GM10847 (cell line): ENCODE measurements around the gene CLIP3.
A peak's percentile ranks its signal among the peaks of the same experiment; 100 is the strongest.

Source experiments
- POLR2A ChIP-seq: IDR thresholded peaks from 2 replicates; pipeline ENCODE4 v1.6.1; 2011; ENCODE audit not compliant: insufficient read length; ENCODE audit errors: extremely low read depth

Gene CLIP3

DNA sequence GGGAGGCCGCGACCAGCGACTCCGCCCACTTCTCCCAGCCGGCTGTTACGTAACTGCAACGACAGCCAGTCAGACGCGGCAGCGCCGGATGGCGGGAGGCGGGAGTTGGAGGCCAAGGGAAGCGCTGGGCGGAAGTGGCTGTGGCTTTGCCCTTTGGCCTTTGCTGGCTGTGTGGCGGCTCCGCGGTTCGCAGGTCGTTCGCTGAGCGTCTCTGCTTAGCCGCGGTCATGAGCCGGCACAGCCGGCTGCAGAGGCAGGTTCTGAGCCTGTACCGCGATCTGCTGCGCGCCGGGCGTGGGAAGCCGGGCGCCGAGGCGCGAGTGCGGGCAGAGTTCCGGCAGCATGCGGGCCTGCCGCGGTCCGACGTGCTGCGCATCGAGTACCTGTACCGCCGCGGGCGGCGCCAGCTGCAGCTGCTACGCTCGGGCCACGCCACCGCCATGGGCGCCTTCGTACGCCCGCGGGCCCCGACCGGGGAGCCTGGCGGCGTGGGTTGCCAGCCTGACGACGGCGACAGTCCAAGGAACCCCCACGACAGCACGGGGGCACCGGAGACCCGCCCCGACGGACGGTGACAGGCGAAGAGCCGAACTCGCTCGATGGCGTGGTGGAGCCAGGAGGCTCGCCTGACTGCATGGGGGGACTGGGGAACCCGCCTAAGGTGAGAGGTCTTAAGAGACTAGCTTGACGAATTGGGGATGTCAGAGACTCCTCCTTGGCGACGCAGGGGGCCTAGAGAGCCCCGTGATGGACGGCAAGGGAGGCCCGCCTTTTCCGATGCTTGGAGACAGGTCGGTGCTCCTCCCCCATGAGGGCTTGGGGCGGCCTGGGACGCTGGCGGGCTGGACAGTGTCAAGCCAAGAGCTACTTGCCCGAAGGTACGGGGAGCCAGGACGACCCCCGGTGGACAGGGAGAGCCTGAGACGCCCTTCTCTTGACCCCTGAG is 37.4 kb downstream of the CLIP3 start, which contains the start of gene SDHAF1:
Gene SDHAF1 (plus strand): TSS at position 141 of the 946 bp plus-strand sequence. CDS start 87 bp downstream, at position 228.
- TF ChIP-seq POLR2A = peak; percentile 96

DNA sequence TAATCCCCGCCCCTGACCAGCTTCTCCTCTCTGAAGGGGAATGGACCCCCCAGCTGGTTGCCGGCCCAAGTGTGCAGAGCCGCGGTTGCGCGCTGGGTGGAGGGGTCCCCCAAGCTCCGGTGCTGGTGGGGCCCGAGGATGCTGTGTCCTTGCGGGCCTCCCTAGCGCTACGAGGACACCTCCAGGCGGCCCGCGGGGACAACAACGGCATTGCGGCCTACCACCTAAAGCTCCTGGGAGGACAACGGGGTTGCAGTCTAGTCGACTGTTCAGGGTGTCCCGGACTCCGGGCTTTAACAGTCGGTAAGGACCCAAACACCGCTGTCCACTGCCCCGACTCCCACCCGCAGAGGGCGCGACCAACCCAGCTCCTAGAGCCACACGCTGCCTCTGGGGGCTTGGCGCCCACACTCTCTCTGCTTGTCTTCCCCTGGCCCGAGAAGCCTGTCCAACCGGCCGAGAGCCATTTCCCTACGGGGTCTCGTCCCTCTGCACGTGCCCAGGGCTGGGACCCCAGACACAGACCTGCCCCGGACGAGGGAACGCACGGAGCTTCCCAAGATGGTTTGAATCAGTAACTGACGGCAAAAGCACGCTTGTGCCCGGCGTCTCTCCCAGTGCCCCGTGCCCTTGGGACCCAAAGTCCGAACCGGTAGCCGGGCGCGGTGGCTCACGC is 38.6 kb downstream of the CLIP3 start:
- TF ChIP-seq POLR2A = no peak

DNA sequence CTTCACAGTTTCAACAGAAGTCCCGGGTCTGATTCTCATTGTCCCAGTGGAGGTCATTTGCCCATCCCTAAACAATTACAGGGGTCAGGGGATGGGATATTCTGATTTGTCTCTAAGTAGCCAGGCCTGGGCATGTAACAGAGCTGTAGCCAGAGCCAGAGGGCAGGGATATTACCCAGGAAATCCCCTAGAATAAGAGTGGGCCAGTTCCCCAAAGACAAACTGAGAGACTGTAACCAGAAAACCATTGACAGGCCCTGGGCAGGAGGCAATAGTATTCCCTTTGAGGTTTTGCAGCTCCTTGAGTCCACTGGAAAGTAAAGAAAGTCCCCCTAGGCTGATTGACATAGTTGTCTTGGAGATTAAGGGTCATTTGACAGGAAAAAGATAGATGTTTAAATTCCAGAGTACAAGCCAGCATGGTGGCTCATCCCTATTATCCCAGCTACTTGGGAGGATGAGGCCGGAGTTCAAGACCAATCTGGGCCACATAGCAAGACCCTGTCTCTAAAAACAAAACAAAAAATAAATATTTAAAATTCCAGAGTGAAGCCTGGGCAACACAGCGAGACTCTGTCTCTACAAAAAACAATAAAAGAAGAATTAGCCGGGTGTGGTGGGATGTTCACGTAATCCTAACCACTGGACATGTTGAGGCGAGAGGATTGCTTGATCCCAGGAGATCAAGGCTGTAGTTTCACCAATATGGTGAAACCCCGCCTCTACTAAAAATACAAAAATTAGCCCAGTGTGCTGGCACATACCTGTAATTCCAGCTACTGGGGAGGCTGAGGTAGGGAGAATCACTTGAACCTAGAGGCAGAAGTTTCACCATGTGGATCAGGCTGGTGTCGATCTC is 39.5 kb downstream of the CLIP3 start:
- TF ChIP-seq POLR2A = no peak

DNA sequence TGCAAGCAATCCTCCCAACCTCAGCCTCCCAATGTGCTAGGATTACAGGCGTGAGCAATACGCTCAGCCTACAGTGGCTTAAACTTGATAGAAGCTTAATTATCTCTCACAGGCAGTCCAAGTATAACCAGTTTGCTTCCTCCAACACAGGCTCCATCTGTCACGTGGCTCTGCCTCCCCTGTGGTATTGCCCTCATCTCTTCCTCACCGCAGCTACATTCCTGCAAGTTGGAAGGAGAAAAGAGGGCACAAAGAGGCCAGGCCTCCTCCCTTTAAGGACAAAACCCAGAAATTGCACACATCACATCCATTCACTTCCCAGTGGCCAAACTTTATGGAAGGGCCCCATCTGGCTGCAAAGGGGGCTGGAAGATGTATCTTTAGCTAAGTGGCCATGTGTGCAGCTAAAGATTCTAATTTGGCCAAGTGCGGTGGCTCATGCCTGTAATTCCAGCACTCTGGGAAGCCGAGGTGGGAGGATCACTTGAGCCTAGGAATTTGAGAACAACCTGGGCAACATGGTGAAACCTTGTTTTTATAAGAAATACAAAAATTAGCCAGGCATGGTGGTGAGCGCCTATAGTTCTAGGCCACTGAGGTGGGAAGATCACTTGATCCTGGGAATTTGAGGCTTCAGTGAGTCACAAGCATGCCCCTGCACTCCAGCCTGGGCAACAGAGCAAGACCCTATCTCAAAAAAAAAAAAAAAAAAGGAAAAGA is 40.8 kb downstream of the CLIP3 start:
- TF ChIP-seq POLR2A = no peak

DNA sequence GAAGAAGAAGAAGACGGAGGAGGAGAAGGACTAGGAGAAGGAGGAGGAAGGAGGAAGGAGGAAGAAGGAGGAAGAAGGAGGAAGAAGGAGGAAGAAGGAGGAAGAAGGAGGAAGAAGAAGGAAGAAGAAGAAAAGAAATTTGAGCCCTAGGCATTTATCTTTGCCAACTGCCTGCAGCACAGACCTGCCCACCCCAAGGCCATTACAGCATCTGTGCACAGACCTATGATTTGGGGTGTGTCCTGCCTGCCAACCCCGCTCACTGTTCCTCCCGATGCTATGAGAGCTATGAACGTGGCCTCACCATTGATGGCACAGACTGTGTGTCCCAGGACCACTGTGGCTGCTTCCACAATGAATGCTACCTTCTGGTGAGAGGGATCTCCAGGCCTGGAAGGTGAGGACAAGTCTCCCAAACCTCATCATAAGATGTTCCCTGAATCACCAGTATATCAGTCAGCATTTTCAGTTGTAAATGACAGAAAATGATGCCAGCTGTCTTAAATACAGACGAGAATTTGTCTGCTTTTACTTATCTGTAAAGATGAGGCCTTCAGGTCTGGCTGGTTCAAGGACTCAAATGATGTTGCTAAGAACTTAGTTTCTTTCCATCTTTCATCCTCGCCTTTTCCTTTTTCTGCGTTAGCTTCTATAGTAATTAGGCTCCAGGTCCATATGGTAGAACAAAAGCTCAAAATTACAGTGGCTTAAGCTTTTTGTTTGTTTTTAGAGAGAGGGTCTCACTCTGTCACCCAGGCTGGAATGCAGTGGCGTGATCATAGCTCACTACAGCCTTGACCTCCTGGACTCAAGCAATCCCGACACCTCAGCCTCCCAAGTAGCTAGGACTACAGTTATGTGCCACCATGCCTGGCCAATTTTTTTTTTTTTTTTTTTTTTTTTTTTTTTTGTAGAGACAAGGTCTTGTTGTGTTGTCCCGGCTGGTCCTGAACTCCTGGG is 41.6 kb downstream of the CLIP3 start:
- no peak for TF ChIP-seq POLR2A

DNA sequence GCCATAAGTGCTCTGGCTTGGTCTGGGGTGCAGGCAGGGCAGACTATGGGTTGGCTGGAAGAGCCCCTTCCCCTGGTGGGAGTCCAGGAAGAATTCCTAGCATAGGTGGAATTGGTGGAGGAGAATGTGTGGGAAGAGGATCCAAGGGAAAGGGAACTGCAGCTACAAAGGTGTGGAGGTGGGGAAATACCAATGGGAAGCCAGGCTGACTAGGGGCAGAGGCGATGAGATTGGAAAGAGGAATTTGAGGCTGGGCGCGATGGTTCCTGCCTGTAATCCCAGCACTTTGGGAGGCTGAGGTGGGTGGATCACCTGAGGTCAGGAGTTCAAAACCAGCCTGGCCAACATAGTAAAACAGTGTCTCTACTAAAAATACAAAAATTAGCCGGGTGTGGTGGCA is 42.5 kb downstream of the CLIP3 start:
- TF ChIP-seq POLR2A = no peak

DNA sequence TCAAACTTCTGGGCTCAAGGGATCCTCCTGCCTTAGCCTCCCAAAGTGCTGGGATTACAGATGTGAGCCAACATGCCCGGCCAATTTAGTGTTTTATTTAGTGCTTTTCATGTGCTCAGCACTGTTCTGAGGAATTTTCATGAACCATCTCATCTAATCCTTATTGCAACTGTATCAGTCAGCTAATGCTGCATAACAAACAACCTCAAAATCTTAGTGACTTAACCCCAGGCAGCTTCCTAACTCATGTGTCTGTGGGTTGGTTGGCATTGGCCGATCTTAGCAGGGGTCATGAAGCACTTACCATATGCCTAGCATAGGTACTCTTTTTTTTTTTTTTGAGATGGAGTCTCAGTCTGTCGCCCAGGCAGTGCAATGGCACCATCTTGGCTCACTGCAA is 43.8 kb downstream of the CLIP3 start:
- no peak for TF ChIP-seq POLR2A

DNA sequence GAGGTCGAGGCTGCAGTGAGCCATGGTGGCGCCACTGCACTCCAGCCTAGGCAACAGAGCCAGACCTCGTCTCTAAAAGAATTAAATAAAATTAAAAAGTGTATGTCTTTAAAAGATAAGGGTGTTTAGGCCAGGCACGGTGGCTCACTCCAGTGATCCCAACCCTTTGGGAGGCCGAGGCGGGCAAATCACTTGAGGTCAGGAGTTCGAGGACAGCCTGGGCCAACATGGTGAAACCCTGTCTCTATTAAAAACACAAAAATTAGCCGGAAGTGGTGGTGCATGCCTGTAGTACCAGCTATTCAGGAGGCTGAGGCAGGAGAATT is 45.1 kb downstream of the CLIP3 start:
- TF ChIP-seq POLR2A = no peak

DNA sequence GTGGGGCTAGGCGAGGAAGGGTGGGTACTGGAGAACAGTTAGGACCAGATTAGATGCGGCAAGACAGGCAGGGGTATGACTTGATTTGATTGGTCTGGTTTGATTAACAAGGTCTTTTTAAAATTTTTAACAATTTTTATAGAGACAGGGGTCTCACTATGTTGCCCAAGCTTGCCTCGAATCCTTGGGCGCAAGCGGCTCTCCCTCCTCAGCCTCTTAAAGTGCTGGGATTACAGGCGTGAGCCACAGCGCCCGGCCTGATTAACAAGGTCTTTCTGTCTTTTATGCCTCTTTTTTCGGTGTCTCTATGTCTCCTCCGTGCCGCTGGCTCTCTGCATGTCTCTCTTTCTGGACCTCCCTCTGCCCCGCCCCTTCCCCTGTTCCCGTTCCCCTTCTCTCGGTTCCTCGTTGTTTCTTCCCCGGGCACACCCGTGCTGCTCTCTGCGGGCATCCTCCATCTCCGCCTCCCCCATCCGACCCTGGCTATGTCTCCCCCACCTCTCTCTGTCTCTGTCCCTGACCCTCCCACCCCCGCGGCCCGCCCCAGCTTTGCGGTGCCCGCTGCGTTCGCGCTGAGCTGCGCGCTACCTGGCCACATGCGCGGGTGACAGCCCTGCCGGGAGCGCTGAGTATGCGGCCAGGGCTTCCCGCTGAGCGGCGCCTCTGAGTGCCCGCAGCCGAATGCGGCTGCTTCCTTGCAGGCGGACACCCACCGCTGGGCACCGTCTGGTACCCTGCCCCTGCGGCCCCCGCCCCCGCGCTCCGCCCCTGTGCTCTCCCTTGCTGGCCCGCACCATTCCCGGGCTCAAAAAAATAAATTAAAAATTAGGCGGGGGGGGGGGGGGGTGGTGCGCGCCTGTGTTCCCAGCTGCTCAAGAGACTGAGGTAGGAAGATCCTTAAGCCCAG is 45.8 kb downstream of the CLIP3 start:
- TF ChIP-seq POLR2A = no peak

DNA sequence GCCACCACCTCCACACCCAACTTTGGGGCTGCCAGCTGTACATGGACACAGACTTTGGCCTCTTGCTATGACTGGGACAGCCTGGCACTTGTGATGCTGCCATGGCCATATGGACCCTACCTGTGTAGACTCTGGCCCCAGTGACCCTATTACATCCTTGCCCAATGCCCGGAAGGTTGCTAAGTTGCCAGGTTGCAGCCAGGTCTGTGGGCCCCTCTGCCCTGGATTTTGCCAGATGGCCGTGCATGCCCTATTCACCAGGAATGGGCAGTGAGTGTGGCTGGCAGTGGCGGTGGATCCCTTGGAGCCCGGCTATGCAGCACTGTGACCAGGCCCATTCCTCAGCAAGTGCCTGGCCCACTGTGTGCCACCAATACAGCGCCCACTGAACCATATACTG is 46.6 kb downstream of the CLIP3 start:
- no peak for TF ChIP-seq POLR2A

DNA sequence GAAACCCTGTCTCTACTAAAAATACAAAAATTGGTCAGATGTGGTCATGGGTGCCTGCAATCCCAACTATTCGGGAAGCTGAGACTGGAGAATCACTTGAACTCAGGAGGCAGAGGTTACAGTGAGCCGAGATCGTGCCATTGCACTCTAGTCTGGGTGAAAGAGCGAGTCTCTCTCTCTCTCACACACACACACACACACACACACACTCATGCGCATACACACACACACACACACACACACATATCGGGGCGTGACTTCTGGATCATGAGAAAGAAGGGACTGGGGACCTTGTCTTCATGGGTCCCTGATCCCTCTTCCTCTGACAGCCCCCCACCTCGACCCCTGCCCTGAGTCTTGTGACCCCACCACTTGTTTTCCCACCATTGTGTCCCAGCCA is 49.5 kb downstream of the CLIP3 start:
- no peak for TF ChIP-seq POLR2A

DNA sequence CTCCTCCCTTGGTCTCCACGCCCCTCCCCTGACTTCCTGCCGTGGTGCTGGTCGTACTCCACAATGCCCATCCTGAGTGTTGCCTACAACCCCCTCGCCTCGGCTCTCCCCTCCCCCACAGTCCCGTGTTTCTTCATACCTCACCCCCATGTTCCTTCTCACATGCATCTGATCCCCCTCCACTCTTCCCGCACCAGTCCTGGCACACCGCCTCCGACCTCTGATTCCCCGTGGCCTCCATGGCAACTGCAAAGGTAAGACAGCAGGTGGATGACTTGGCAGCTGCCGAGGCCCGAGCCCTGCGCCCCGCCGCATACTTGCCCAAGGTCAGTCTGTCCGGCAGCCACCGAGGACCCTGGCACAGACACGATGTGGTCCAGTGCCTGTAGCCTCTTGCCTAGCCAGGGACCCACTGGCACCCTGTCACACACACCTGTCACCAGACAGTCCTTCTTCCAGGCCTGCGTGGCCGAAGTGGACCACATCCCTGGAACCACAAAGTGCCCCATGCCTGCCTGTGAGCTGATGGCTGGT is 53.8 kb downstream of the CLIP3 start:
- TF ChIP-seq POLR2A = no peak
